LNCAP (cell line): Measurements from ENCODE around the gene SYNDIG1L.

Experiments
- TF ChIP-seq, protein P1 (sequence below): fragments of 450-650 bp; IDR thresholded peaks from 2 replicates; pipeline ENCODE4 v1.5.1; 2017; ENCODE audit warnings: mild to moderate bottlenecking

The SYNDIG1L gene

DNA sequence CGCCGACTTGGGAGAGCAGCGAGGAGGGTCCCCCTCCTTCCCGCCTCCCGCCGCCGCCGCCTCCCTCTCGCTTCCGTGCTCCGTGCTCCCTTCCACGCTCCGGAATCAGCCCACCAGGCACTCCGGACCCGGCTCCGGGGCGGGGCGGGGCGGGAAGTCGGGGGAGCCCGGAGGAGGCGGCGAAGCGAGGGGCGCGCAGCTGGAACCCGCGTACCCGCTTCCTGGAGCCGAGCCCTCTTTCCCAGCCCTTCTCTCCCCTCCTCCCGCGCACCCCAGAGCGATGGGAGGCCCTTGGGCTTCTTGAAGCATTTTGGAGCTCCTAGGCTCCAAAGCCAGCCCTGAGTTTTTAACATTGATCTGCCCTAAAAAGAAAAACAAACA is at the start of gene SYNDIG1L:
Gene SYNDIG1L, minus strand, starts transcription at position 9 of the 381 bp plus-strand sequence. CDS start 16,466 bp downstream, outside the sequence.
- TF ChIP-seq, protein P1, sequence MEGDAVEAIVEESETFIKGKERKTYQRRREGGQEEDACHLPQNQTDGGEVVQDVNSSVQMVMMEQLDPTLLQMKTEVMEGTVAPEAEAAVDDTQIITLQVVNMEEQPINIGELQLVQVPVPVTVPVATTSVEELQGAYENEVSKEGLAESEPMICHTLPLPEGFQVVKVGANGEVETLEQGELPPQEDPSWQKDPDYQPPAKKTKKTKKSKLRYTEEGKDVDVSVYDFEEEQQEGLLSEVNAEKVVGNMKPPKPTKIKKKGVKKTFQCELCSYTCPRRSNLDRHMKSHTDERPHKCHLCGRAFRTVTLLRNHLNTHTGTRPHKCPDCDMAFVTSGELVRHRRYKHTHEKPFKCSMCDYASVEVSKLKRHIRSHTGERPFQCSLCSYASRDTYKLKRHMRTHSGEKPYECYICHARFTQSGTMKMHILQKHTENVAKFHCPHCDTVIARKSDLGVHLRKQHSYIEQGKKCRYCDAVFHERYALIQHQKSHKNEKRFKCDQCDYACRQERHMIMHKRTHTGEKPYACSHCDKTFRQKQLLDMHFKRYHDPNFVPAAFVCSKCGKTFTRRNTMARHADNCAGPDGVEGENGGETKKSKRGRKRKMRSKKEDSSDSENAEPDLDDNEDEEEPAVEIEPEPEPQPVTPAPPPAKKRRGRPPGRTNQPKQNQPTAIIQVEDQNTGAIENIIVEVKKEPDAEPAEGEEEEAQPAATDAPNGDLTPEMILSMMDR, result no peak

DNA sequence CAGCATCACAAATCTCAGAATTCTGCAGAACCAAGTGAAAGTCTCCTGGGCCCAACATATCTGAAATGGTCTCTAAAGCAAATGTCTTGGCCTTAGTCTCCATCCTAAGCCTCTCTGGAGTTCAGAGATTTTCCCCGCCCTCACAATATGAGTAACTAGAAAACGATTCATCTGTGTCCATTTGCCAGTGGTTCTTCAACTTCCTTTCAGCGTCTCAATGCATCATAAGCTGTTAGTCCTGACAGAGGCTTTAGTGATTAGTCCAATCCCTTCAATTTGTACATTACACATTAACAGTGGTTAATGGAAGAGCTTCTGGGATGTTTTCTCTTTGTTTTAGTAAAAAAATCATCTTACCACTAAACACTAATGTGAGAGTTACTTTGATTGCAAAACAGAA is 49.7 kb upstream of the SYNDIG1L start:
- TF ChIP-seq, protein P1, result no peak

DNA sequence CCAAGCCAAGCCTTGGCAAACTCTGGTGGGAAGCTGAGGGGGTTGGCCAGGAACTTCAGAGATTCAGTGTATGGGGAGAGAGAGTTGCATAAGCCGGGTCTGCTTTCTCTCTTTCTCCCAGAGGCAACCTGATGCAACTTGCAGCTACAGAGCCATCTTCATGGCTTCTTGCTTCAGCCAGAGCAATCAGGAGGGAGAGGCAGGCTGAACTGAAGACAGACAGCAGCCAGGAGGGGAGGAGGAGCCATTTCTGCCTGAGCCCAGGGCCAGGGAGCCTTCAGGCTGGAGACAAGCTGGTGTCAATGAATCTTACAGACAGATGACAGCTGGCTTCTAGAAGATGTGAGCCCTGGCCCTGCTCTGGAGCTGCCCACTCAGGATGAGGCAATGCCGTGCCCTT is 48.4 kb upstream of the SYNDIG1L start:
- TF ChIP-seq, protein P1, result no peak

DNA sequence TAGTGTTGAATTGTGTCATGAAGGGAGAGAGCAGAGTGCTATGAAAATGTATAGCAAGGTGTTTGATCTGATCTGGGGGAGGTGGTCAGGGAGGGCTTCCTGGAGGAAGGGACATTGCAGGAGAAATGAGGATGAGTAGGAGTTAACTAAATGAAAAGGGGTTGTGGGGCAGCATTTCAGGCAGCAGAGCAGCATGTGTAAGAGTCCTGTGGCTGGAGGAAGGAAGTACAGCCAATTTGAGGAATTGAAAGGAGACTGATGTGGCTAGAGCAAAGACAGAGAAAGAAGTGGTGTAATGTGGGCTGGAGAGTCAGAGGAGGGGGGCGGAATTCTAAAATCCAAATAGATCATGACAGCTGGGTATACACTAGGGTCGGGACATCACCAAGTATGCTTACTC is 46.6 kb upstream of the SYNDIG1L start:
- TF ChIP-seq, protein P1, result no peak

DNA sequence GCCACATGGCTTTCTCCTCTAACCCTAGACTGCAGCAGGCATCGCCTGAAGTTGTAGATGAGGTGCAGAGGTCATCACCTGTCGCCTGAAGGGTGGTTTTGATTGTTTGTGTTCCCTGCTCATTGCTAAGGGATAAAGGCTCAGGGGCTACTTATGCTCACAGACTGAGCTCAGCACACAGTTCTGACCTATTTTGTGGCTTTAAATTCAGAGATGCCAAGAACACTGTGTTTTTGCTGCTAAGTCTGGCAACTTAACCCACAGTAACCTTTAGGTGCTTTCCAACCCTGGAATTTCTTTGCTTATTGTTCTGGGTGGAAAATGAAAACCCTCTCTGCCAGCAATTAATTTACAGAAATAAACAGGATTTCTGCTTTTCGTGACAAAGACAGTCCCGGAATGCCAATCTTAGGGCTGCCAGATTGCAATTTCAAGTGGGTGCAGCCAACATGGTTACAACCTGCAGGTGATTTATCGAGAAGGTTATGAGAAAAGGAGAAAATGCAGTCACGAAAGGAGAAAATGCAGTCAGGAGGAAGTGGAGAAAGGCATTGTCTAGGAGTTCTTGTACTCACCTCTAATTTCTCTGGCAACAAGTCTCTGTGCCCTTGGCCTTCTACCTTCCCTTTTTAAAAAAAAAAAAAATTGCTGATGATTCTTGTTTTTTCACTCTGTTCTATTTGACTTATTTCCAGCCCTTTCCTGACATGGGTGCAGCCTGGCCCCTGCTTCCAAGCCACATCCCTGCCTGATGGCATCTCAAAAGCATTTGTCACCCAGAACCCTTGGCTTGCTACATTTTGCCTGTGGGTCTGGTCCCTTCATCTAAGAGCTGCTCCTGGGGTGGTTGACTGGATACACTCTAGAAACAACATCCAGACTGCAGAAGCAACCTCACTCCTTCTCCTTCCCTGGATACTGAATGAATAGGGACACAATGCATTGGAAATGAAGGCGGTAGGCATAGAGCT is 43.8 kb upstream of the SYNDIG1L start:
- TF ChIP-seq, protein P1, result no peak

DNA sequence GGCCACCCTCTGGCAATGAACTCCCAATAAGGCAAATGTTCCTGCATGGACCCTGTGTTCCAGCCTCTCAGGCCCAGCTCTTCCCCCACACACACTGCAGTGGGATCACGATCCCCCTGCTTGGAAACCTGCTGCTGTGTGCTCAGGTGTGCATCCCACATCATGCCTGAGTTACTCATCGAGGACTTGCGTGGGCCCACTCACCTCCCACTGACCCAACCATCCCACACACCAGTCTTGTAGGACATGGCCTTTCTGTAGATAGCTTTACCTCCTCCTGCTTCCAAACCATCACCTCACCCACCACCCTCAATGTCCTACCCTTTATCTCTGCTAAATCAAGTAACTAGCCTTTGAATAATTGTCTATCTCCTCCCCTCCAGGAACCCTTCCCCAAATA is 42.5 kb upstream of the SYNDIG1L start:
- TF ChIP-seq, protein P1, result no peak

DNA sequence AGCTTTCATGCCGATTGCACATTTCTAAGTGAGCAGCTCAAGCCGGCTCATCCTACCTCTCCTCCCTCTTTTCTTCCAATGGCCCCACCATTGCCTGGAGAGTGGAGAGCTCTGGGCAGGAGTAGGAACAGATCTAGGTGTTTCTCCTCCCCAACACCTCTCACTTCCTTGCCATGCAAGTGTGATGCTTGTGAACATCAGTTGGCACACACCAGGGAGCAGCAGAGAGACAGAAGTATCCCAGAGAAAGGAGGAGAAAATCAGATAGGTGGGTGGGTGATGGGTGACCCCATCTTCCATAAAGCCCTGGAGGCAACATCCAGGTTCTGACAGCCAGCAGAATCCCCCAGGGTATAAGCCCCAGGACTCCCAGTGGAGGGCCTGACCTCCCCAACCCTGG is 39.3 kb upstream of the SYNDIG1L start:
- TF ChIP-seq, protein P1, result no peak
